K562 (cell line): Measurements from ENCODE around the gene ACY1.

Source experiments
- EHMT2 ChIP-seq: fragments of 450-650 bp; IDR thresholded peaks from 2 replicates; pipeline ENCODE4 v1.6.1; 2018; ENCODE audit warnings: antibody characterized with exemption
- KLF16 ChIP-seq: IDR thresholded peaks from 2 replicates; pipeline ENCODE4 v1.6.1; 2016; ENCODE audit warnings: antibody characterized with exemption
- MAX ChIP-seq: sonication (generic); formaldehyde crosslinking; IDR thresholded peaks from 2 replicates; pipeline ENCODE4 v1.9.0; 2022; ENCODE audit warnings: mild to moderate bottlenecking, missing genetic modification reagents
- PTTG1 ChIP-seq: fragments of 450-650 bp; IDR thresholded peaks from 2 replicates; pipeline ENCODE4 v1.6.1; 2016; ENCODE audit warnings: low read depth, mild to moderate bottlenecking, missing genetic modification characterization, missing compliant biosample characterization
- SMARCB1 ChIP-seq: IDR thresholded peaks from 2 replicates; pipeline ENCODE4 v1.6.1; 2011; ENCODE audit warnings: improper control_type of control experiment, low read depth; ENCODE audit not compliant: insufficient read length
- TCF3 ChIP-seq: sonication (generic); formaldehyde crosslinking; IDR thresholded peaks from 2 replicates; pipeline ENCODE4 v1.4.0; 2020; ENCODE audit warnings: mild to moderate bottlenecking, missing genetic modification reagents
- TF ChIP-seq, protein P1 (sequence below): fragments of 250-450 bp; sonication (Bioruptor Pico); IDR thresholded peaks from 2 replicates; pipeline ENCODE4 v1.6.1; 2021; ENCODE audit warnings: mild to moderate bottlenecking
- TF ChIP-seq, protein P2 (sequence below), 2 experiments: IDR thresholded peaks; 2 replicates each; pipeline ENCODE4 v1.6.1; 2011; ENCODE audit warnings: borderline replicate concordance in 1 of 2, control low read depth in 1 of 2, low read depth in 1 of 2, low read length in 1 of 2, mild to moderate bottlenecking in 1 of 2, mixed read lengths in 1 of 2, moderate library complexity in 1 of 2; ENCODE audit not compliant: insufficient read depth in 1 of 2, insufficient read length in 1 of 2, poor library complexity in 1 of 2, severe bottlenecking in 1 of 2; ENCODE audit errors: extremely low read depth in 1 of 2
- TF ChIP-seq, protein P3 (sequence below): fragments of 250-450 bp; sonication (Bioruptor Pico); IDR thresholded peaks from 2 replicates; pipeline ENCODE4 v1.5.0; 2020; ENCODE audit warnings: mild to moderate bottlenecking
- TF ChIP-seq, protein P4 (sequence below), 3 experiments: IDR thresholded peaks in 2 of 3; conservative IDR thresholded peaks in 1 of 3; 2 replicates each; pipeline ENCODE4 v1.5.1; 2011 to 2012; ENCODE audit warnings: low read length in 3 of 3, mild to moderate bottlenecking in 3 of 3, control low read depth in 2 of 3, improper control_type of control experiment in 1 of 3, inconsistent platforms in 1 of 3, low read depth in 1 of 3, mixed read lengths in 1 of 3, moderate library complexity in 1 of 3; ENCODE audit not compliant: insufficient read depth in 2 of 3

DNA sequence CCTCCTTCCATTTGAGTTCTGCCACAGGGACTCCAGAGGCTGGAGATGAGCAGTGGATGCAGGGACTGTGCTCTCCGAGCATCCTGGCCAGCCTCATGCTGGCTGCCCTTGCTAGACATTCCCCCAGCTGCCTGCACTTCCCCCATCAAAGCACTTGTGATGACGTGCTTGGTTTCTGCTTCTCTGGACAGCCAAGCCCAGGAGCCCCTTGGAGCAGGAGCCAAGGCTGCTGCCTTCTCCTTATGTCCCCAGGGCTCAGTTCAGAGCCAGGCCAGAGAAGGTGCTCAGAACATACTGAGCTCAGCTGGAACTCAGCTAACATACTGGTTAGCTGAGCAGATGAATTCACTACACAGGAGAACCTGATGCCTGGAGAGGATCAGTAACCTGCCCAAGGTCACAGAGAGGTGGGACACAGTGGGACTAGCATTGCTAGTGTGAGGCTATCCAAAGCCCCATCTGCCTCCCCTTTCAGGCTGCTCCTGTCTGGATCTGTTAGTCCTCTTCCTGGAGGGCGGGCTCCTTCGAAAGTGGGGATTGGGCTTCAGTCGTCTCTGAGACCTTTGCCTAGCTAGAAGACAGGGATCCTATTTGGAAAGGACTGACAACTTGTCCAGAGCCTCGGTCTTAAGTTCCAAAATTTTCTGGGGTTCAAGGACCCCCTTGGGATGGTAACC lies 20.3 kb upstream of the ACY1 start:
- TF ChIP-seq EHMT2 (no peak), KLF16 (no peak), PTTG1 (tag) (no peak), MAX (CRISPR knock-in tag) (no peak), SMARCB1 (no peak), TCF3 (no peak)
- TF ChIP-seq, protein P1, sequence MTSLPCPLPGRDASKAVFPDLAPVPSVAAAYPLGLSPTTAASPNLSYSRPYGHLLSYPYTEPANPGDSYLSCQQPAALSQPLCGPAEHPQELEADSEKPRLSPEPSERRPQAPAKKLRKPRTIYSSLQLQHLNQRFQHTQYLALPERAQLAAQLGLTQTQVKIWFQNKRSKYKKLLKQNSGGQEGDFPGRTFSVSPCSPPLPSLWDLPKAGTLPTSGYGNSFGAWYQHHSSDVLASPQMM, result no peak
- TF ChIP-seq, protein P2, sequence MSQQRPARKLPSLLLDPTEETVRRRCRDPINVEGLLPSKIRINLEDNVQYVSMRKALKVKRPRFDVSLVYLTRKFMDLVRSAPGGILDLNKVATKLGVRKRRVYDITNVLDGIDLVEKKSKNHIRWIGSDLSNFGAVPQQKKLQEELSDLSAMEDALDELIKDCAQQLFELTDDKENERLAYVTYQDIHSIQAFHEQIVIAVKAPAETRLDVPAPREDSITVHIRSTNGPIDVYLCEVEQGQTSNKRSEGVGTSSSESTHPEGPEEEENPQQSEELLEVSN (IDR thresholded peaks at IDR 0.05; ENCODE audit: borderline replicate concordance in 1 of 2, extremely low read depth in 1 of 2, insufficient read depth in 1 of 2, insufficient read length in 1 of 2, low read depth in 1 of 2, low read length in 1 of 2, poor library complexity in 1 of 2, severe bottlenecking in 1 of 2), result no peak
- TF ChIP-seq, protein P3, sequence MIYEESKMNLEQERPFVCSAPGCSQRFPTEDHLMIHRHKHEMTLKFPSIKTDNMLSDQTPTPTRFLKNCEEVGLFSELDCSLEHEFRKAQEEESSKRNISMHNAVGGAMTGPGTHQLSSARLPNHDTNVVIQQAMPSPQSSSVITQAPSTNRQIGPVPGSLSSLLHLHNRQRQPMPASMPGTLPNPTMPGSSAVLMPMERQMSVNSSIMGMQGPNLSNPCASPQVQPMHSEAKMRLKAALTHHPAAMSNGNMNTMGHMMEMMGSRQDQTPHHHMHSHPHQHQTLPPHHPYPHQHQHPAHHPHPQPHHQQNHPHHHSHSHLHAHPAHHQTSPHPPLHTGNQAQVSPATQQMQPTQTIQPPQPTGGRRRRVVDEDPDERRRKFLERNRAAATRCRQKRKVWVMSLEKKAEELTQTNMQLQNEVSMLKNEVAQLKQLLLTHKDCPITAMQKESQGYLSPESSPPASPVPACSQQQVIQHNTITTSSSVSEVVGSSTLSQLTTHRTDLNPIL (CRISPR knock-in tag), result no peak
- TF ChIP-seq, protein P4, sequence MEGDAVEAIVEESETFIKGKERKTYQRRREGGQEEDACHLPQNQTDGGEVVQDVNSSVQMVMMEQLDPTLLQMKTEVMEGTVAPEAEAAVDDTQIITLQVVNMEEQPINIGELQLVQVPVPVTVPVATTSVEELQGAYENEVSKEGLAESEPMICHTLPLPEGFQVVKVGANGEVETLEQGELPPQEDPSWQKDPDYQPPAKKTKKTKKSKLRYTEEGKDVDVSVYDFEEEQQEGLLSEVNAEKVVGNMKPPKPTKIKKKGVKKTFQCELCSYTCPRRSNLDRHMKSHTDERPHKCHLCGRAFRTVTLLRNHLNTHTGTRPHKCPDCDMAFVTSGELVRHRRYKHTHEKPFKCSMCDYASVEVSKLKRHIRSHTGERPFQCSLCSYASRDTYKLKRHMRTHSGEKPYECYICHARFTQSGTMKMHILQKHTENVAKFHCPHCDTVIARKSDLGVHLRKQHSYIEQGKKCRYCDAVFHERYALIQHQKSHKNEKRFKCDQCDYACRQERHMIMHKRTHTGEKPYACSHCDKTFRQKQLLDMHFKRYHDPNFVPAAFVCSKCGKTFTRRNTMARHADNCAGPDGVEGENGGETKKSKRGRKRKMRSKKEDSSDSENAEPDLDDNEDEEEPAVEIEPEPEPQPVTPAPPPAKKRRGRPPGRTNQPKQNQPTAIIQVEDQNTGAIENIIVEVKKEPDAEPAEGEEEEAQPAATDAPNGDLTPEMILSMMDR (IDR thresholded peaks at IDR 0.05 in 2 of 3, conservative IDR thresholded peaks at IDR 0.05 in 1 of 3; ENCODE audit: insufficient read depth in 2 of 3, low read depth in 1 of 3, low read length in 3 of 3), result no peak
